GM19397 (cell line): ENCODE data around the gene ZNF451.
A peak's percentile ranks its signal among the peaks of the same experiment; 100 is the strongest.
"Not testable (repeated sequence)": the region's sequence is repeated elsewhere in the genome, so short reads cannot be mapped to it uniquely, and the experiment has no call there.

ENCODE experiments used
- ATAC-seq: cut with Tn5 transposase; IDR thresholded peaks from one replicate; pipeline ENCODE4 v1.9.1; 2021; ENCODE audit warnings: mild to moderate bottlenecking, moderate library complexity; ENCODE audit not compliant: unreplicated experiment

The ZNF451 gene

DNA sequence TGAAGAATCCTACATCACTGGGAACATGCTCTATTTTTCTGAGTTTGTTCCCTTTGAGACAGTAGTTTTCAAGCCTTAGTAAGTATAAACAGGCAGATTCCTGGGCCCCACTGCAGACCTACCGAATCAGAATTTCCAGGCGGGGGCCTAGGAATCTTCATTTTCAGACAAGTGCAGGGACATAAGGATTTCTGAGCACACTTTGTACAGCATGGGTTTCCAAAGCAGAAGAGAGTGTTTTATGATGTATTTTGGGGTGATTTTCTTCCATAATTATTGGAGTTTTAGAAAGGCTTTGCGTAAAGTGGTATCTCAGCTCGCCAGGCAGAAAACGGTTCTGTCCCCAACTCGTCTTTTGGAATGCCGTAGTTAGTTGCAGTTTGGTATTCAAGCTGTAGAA, 1.4 kb downstream of the ZNF451 start:
- not testable (repeated sequence) for ATAC-seq

DNA sequence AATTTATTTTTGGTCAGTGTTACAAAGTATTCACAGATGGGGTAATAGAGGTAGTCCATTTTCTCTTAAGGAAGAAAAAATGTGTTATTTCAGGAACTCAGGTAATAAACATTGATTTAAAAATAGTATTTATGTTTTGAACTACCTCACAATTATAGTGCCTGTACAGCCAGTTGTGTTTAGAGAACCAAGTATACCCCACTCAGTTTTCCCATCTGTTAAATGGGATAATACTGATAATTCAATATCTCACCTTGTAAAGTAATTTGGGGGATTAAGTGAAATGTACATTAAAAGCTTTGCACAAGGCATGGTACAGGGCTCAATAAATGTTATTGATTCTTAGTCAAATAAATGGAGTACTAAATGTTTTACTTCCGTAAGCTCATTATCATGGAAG, 4.7 kb downstream of the ZNF451 start:
- ATAC-seq: no peak

DNA sequence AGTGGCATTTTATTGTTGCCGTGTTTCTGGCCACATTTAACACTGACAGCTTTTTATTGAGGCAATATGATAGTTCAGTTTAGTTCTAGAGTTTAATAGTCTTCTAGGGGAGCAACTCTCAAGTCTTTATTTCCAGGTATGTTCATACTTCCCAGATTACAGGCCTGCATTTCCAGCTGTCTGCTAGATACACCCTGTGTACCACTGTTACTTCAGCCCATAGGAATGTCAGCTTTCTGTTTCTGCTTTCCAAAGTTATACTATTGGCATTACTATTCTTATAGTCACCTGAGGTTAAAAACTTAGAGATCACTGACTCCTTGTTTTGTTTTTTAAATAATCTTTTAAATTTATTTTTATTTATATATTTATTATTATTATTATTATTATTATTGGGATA, 7.6 kb downstream of the ZNF451 start:
- no peak for ATAC-seq

DNA sequence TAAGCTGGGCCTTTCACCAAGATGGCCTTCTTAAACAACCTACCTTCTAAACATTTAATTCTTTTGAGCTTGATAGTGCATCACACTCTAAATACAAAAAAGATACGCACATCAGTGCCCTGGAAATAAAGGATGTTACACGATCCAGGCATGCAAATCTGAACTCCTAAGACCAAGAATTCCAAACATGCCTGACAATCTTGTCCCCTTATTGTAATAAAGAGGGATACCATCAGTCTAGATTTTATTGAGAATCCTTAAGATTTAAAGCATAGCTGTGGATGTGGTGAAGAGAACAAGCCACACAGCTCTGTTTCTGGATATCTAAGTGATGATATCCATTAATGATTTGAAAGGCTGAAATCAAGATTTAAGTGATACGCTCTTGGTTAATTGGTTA, 13.0 kb downstream of the ZNF451 start:
- no peak for ATAC-seq

DNA sequence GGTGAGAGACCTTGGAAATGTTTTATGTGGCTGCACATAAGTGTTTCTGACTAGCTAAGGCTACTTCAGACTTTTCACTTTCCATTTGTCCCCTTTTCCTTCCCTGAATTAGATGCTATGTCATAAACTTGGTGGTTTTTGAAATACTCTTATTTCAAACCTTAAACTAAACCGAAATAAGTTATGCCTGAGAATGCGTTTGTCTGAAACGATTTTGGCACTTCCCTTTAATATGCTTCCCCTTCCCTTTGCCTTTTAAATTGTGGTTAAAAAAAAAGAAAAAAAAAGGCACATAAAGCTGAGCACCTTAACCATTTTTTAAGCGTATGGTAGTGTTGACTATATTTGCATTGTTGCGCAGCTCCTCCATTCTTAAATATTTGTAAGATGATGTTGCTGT, 14.3 kb downstream of the ZNF451 start:
- ATAC-seq: no peak

DNA sequence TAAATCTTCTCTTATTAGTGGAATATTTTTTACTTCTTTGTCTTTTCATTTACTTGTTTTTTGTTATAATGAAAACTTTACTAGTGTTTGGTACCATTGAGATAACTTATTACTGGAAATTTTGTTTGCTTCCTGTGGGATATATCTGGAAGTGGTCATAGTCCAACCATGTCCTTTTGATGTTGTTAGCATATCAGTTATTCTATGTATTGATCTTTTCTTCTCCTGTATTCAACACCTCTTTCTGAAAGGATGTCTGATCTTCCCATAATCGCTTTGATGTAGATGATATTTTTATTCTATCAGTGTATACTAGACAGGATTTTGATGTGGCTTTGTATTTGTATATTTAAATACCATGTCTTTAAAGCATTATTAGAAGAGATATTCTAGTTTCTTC, 17.0 kb downstream of the ZNF451 start:
- ATAC-seq: no peak

DNA sequence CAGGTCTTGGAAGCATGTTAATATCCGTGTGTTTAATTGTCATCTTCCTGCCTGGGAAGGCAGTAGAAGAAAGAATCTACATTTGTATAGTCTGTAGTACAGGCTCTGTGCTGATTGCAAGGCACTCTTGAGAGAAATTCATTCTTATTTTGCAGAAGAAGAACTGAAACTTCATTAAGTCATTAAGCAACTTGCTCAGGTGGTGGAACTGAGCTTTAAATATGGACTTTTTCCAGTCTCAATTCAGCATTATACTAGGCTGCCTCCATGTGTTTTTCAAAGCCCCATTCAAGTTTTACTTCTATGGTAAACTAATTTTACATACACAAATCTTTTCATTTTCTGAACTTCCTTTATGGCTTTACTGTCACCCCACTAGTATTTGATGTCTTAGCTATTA, 18.7 kb downstream of the ZNF451 start:
- peak; percentile 78 for ATAC-seq

DNA sequence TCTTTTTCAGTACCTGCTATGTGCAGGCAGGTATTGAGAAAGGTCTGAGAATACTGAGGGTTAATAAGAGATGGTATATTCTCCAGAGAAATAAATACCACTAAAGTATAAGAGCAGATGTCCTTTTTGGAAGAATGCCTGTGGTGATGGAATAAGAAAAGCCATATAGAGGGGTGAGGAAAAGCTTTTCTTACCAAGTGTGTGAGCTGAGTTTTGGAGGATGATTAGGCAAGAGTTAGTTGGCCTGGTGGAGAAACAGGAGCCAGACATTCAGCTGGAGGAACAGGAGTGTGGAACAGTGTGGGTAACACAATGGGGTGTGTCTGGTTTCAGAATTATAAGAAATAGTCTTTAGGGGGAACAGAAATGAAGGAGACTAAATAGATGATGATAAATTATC, 19.9 kb downstream of the ZNF451 start:
- no peak for ATAC-seq

DNA sequence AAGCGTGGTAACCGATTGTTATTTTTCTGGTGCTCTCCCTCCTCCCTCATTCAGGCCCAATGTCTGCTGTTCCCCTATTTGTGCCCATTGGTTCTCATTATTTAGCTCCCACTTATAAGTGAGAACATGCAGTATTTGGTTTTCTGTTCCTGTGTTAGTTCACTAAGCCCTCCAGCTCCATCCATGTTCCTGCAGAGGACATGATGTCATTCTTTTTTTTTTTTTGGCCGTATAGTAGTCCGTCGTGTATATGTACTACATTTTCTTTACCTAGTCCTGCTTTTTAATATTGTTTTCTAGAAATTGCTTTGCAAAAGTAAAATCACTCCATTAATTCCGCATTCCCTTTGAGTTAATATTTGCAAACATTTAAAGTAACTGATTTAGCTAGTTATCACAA, 23.1 kb downstream of the ZNF451 start:
- no peak for ATAC-seq

DNA sequence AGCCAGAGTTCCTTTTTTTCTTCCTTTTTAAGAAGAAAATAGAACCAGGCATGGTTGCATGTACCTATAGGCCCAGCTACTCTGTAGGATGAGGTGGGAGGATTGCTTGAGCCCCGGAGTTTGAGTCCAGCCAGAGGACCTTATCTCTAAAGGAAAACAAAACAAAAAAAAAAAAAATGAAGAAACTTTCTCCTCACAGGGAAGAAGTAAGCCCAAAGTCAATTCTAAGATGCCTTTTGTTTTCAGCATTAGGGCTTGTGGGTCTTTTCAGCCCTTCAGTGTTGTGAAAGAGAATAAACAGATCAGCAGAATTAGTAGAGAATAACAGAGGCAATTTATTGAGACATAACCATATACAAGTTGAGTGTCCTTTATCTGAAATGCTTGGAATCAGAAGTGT, 26.8 kb downstream of the ZNF451 start:
- no peak for ATAC-seq

DNA sequence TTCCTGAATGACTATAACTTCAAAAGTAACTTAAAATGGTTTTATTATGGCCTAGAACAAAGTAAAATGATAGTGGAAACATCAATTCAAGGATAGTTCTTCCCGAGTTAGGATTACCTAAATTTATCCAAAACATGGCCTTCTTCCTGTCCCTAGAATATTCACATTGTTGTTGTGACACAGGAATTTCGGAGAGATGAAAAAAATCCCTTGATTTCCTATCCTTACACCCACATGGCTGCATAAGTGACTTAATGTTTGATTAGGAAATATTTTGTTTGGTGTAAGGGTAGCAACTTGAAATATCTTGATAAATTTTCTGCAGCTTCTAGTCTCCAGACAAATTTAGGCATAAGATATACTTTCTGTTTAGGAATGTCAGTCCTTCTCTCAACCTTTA, 27.8 kb downstream of the ZNF451 start:
- ATAC-seq: no peak

DNA sequence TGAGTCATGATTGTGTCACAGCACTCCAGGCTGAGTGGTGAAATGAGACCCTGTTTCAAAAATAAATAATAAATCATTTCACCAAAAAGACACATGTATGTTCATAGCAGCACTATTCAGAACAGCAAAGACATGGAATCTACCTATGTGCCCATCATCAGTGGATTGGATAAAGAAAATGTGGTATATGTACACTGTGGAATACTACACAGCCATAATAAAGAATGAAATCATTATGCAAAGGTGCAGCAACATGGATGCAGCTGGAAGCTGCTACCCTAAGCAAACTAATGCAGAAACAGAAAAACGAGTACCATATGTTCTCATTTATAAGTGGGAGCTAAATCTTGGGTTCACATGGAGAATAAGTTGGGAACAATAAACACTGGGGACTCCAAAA, 33.1 kb downstream of the ZNF451 start:
- ATAC-seq: no peak

DNA sequence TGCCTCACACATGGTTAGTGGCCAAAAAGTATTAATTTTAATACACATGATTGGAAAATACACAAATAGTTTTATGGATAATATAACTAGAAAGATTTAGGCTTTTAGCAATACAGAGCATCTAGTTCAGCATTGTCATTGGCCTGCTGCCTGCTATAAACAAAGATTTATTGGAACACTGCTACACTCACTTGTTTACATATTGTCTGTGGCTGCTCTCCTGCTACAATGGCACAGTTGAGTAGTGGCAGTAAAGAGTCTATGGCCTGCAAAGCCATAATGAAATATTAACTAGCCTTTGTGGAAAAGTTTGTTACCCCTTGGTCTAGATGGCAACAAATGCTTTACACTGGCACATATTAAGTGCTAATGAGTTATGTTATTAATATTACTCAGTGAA, 37.8 kb downstream of the ZNF451 start:
- ATAC-seq: no peak

DNA sequence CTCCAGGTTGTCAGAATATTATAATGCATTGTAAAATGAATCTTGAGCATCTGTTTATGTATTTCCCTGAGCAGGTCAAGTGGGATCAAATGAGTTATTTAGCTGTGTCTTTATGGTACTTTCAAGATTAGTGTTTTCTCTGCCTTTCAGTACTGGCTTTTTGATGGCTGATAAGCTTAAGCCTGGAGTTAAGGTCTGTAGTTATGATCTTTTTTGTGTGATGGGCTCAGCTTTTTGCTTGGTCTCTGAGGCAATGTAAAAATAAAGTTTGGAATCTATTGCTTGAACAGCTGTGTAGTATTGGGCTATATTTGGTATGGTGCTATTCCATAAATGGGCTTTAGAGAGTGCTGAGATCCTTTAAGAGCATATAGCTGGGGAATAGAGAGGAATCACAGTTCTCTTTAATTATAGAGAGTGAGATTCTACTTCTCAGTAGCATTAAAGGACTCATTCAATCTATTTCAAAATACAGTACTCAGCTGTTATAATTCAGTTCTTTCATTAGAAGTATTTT, 40.7 kb downstream of the ZNF451 start:
- ATAC-seq: no peak

DNA sequence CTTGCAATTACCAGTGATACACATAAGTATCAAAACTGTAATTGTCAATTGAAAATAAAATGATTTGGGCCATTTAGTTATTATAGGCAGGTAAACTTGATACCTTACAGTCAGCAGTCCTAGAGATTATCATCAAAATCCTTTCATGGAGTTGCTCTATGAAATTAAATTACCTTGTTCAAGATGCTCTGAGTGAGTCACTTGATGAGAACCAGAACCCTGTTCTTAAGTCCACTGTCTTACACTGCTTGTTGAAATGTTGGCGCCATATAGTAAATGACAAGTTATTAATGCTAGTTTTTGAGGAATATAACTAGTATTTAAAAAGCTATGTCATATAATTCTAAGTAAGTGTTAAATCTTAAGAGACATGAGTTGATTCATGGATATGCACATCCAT, 45.0 kb downstream of the ZNF451 start:
- ATAC-seq: no peak

DNA sequence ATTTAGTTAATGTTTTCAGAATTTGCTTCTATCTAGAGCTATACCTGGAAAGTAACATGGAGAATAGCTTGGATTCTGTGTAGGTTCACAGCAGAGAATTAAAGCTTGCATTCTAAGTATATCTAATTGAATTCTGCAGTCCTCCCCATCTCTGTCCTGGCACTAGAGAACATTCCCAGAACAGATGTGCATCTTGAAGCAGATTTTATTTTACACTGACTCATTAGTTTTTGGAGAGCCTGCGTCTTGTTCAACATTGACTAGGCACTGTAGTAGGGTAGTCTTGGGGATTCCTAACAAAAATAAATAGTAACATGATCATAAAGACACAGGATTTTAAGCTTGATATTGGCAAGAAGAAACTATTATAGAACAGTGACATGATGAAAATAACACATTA, 45.9 kb downstream of the ZNF451 start:
- no peak for ATAC-seq

DNA sequence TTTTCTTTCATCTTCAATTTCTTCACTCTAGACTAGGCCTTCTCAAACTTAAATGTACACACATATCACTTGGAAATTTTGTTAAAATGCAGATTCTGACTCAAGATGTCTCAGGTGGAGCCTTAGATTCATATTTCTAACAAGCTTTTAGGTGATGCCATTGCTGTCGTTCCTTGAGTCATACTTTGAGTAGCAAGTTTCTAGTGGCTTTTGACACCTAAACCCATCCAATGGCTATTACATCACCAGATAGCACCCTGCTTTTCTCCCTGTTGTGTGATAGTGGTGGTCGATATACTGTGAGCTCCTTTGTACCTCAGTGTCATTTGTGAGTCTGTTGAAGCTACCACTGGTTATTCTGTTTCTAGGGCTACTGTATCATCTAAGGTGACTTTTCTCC, 47.4 kb downstream of the ZNF451 start:
- ATAC-seq: no peak

DNA sequence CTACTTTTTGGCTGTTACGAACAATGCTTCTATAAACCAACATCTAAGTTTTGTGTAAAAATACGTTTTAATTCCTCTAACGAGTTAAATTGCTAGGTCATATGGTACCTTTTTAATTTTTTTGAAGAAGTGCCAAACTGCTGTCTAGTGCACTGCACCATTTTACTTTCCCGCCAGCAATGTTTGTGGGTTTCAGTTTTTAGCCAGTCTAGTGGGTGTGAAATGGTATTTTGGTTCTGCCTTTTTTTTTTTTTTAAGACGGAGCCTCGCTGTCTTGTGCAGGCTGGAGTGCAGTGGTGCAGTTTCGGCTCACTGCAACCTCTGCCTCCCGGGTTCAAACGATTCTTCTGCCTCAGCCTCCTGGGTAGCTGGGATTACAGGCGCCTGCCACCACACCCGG, 48.0 kb downstream of the ZNF451 start:
- no peak for ATAC-seq

DNA sequence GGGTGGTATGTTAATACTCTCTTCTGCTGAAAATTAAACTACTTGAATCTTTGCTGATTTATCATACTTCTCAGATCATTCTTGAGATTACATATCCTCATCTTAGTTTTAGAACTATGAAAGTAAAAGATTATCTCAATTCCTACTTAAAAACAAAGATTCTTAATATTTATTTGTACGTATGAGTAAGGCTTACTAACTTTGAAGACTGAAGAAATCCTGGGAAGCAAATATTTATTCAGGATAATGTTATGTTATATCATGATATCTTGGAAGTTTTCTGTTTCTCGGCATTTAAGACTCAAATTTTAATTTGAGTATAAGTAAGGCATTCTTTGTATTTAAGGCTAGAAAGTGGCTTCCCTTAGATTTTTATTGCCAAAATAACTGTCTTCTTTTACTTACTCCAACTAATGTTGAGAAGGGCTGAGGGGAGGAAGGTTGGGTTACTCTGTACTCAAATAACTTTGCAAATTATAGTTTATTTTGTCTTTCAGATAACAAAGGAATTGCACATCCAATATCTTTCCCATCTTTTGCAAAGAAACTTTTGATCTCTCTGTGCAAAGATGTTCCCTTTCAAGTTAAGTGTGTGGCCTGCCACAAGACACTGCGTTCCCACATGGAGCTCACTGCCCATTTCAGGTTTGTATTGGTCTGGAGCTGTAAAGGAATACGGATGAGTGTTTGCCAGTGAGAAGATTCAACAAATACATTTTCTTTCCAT, 51.6 kb downstream of the ZNF451 start:
- ATAC-seq: no peak

DNA sequence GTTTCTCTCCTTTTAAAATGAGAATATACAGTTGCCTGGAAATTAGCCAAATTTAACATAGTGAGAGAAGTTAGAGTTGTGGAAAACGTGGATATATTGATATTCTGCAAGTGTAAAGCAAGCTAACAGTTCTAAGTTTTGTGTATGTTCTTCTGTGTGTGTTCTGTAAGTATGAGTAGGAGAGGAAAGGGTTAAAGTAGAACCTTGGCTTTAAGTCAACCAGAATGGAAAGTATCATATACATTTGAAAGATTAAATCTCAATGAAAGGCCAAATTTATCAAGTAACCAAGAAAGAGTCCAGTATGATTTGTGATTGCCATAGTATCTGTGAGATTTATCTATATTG, 52.2 kb downstream of the ZNF451 start:
- no peak for ATAC-seq

DNA sequence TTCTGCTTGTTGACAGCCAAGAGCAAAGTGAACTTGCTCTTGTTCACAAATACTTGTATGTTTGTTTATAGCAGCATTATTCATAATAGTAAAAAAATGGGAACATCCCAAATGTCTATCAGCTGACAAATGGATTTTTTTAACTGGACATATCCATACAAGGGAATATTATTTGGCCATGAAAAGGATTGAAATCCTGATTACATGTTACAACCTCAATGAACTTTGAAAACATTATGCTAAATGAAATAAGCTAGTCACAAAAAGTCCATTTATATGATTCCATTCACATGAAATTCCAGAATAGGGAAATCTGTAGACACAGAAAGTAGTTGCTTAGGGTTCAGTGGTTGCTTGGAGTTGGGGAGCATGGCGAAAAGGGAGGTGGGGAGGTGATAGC, 53.7 kb downstream of the ZNF451 start:
- ATAC-seq: no peak

DNA sequence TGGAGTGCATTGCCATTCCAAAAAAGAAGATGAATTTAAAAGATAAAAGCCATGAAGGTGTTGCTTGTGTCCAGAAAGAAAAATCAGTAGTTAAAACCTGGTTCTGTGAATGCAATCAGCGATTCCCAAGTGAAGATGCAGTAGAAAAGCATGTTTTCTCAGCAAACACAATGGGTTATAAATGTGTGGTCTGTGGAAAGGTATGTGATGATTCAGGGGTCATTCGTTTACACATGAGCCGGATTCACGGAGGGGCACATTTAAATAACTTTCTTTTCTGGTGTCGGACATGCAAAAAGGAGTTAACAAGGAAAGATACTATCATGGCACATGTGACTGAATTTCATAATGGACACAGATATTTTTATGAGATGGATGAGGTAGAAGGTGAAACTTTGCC, 57.4 kb downstream of the ZNF451 start:
- no peak for ATAC-seq
